ENCODE results near the gene SLC16A9.
A peak's percentile ranks its signal among the peaks of the same experiment; 100 is the strongest.

Gene SLC16A9

DNA sequence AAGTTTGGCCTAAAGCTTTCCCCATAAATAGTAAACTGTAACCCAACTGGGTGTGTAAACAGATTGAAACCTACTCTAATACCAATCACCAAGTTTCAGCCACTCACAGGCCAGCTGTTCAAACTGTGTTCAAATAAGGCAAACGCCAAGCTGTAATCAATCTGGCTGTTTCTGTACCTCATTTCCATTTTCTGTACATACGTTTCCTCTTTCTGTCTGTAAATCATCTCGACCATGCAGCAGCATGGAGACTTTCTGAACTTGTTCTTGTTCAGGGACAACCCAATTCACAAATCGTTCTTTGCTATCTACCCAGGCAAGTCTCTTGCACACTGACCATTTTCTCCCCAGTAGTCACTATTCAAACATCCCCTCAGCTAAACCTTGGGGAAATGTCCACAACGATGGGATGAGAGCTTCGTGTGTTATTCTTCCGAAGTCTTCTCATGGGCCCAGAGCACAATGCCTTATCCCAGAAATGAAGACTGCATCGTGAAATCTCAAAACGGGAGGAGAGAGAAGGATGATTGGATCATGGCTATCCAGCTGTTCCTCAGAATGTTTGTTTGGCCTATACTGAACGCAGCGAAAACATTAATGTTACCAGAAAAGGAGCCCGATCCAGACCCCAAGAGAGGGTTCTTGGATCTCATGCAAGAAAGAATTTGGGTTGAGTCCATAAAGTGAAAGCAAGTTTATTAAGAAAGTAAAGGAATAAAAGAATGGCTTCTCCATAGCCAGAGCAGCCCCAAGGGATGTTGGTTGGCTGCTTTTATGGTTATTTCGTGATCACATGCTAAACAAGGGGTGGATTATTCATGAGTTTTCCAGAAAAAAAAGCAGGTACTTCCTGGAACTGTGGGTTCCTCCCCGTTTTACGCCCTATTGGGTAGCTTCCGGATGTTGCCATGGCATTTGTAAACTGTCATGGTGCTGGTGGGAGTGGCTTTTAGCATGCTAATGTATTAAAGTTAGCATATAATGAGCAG lies 86.2 kb downstream of the SLC16A9 start:
- Mint-ChIP-seq H3K27me3 (no peaks in the 10 kb centered on the region), H3K4me3 (no peak overlapping the region), H3K36me3 (no peaks in the 10 kb centered on the region), H3K4me1 (peaks cover 4 to 5% of the 10 kb centered on the region in 2 donors), H3K27ac (no peak overlapping the region), H3K9me3 (no peaks in the 10 kb centered on the region)
- DNase-seq: no peak
- no peak for ATAC-seq (replicated peaks)

- Mint-ChIP-seq H3K27ac (peak overlapping the region; percentile 5), H3K9me3 (no peaks in the 10 kb centered on the region), H3K27me3 (no peaks in the 10 kb centered on the region), H3K4me3 (no peak overlapping the region), H3K4me1 (peaks cover 4 to 5% of the 10 kb centered on the region in 2 donors), H3K36me3 (no peaks in the 10 kb centered on the region)
- ATAC-seq (replicated peaks): peak; percentile 47 to 66
- DNase-seq: peak; percentile 6
Measured at GRCh38 chr10:59622320-59623132, 87.1 kb downstream of the SLC16A9 start.

GRCh38 chr10:59621771-59622170 lies 87.9 kb downstream of the SLC16A9 start:
- no peak for DNase-seq
- Mint-ChIP-seq H3K27me3 (peaks cover 0 to 5% of the 10 kb centered on the region in 2 donors), H3K27ac (no peak overlapping the region)

DNA sequence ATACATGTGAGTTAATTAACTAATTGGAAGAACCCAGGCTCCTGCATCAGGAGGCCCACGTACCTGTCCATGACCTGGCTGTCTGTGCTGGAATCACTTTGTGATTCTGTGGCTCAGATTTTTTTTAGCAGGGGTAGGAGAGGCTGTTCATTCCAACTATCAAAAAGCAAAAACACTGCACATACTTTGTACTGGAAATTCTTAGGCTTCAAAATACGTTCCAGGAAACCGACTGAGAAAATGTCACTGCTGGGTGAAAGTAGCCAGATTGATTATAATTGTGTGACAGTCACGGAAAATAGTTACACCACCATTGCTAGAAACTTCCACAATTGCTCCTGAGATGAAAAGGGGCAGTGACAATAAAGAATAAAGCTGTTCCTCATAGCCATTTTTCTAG lies 91.0 kb downstream of the SLC16A9 start:
- H3K4me1 Mint-ChIP-seq: no peaks in the 10 kb centered on the region

More at GRCh38 chr10:59621771-59622170, 87.9 kb downstream of the SLC16A9 start:
- H3K9me3 Mint-ChIP-seq: no peaks in the 10 kb centered on the region
- no peak overlapping the region for H3K4me3 Mint-ChIP-seq
- H3K36me3 Mint-ChIP-seq: no peaks in the 10 kb centered on the region
- peaks cover 4 to 5% of the 10 kb centered on the region in 2 donors for H3K4me1 Mint-ChIP-seq
- ATAC-seq (replicated peaks): no peak

GRCh38 chr10:59617996-59618395 lies 91.7 kb downstream of the SLC16A9 start:
- Mint-ChIP-seq H3K27ac (no peak overlapping the region), H3K4me1 (no peaks in the 10 kb centered on the region), H3K9me3 (no peaks in the 10 kb centered on the region), H3K4me3 (no peak overlapping the region), H3K27me3 (peaks cover 0 to 5% of the 10 kb centered on the region in 2 donors), H3K36me3 (no peaks in the 10 kb centered on the region)
- ATAC-seq (replicated peaks) (no peak), DNase-seq (no peak)

More for the DNA sequence above, 91.0 kb downstream of the SLC16A9 start:
- H3K9me3 Mint-ChIP-seq: no peaks in the 10 kb centered on the region
- DNase-seq (no peak), ATAC-seq (replicated peaks) (no peak)
- peaks cover 0 to 5% of the 10 kb centered on the region in 2 donors for H3K27me3 Mint-ChIP-seq
- H3K27ac Mint-ChIP-seq: no peak overlapping the region
- H3K36me3 Mint-ChIP-seq: no peaks in the 10 kb centered on the region
- no peak overlapping the region for H3K4me3 Mint-ChIP-seq

GRCh38 chr10:59611048-59611447 lies 98.6 kb downstream of the SLC16A9 start:
- Mint-ChIP-seq H3K36me3 (no peaks in the 10 kb centered on the region), H3K27me3 (peaks cover 0 to 11% of the 10 kb centered on the region in 2 donors), H3K4me1 (no peaks in the 10 kb centered on the region), H3K4me3 (no peak overlapping the region), H3K27ac (no peak overlapping the region), H3K9me3 (no peaks in the 10 kb centered on the region)
- ATAC-seq (replicated peaks) (no peak), DNase-seq (no peak)

DNA sequence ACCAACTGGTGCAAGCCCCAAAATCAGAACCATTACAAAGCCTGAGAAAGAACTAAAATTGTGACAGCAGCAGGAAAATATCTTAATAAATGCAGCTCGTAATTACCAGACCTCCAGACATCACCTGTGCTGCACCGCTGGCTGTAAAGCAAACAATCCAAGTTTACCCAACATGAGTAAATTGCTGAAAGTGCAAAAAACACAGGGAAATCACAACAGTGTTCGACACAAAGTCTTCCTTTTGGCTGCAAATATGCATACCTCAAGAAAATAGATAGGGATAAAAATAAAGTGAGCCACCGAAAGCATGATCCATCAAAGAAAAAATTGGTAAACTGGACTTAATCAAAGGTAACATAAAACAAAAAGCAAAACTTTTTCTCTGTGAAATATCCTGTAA lies 101.7 kb downstream of the SLC16A9 start:
- H3K27me3 Mint-ChIP-seq: peaks cover 8 to 11% of the 10 kb centered on the region in 2 donors
- H3K9me3 Mint-ChIP-seq: no peaks in the 10 kb centered on the region
- ATAC-seq (replicated peaks): no peak

DNA sequence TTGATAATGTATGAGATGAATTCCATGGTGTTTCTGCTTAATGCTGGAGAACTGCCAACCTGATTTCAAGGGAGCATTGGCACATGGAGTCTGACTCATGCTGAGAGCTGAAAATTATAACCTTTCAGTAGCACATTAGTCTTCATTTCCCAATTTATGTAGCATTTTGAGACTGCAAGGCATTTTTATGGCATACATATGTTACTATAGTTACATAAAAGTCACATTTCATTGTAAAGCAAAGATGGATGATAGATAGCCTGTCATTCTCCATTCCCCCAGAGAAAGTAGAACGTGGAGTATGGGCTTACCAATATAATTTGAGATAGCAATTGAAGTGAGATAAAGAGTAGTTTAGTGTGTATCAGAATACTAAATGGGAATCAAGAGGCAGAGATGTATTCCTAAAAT lies 103.1 kb downstream of the SLC16A9 start:
- Mint-ChIP-seq H3K4me3 (no peak overlapping the region), H3K27ac (no peak overlapping the region), H3K4me1 (no peaks in the 10 kb centered on the region), H3K36me3 (no peaks in the 10 kb centered on the region), H3K9me3 (no peaks in the 10 kb centered on the region), H3K27me3 (peaks cover 7 to 8% of the 10 kb centered on the region in 2 donors)
- no peak for ATAC-seq (replicated peaks)
- no peak for DNase-seq

More for the DNA sequence above, 101.7 kb downstream of the SLC16A9 start:
- Mint-ChIP-seq H3K27ac (no peak overlapping the region), H3K4me3 (no peak overlapping the region), H3K4me1 (no peaks in the 10 kb centered on the region), H3K36me3 (no peaks in the 10 kb centered on the region)
- no peak for DNase-seq

GRCh38 chr10:59601985-59602384 lies 107.7 kb downstream of the SLC16A9 start:
- no peak for ATAC-seq (replicated peaks)
- H3K36me3 Mint-ChIP-seq: no peaks in the 10 kb centered on the region
- H3K9me3 Mint-ChIP-seq: no peaks in the 10 kb centered on the region
- H3K4me1 Mint-ChIP-seq: no peaks in the 10 kb centered on the region
- no peak for DNase-seq
- H3K27me3 Mint-ChIP-seq: peaks cover 7 to 8% of the 10 kb centered on the region in 2 donors
- no peak overlapping the region for H3K27ac Mint-ChIP-seq
- no peak overlapping the region for H3K4me3 Mint-ChIP-seq
